Tibial nerve (tissue), 4 donors: ENCODE measurements around the gene TEX13B. TPM values are rescaled to one million over a fixed set of nuclear protein-coding genes. Genes with fewer than 3 reads are reported as not detected.
"Not testable (repeated sequence)": the region's sequence is repeated elsewhere in the genome, so short reads cannot be mapped to it uniquely, and the experiment has no call there.

Source experiments
- DNase-seq, 2 donors: peaks; one replicate each; pipeline ENCODE4 v3.0.0-alpha.2; 2019; ENCODE audit warnings: low spot score in 2 of 2
- H3K27ac ChIP-seq, 4 donors: fragments of 200-600 bp; sonication (generic) in 3 of 4; one replicate each; pipeline ENCODE4 v1.5.1; 2017 to 2019; ENCODE audit warnings: mild to moderate bottlenecking in 1 of 4
- H3K27me3 ChIP-seq, 2 donors: fragments of 200-600 bp; sonication (generic) in 1 of 2; one replicate each; pipeline versions ENCODE4 v1.5.1 to v1.6.0; 2017 to 2019
- H3K36me3 ChIP-seq, 3 donors: fragments of 200-600 bp; sonication (generic); one replicate each; pipeline ENCODE4 v1.5.1; 2018 to 2019
- H3K4me1 ChIP-seq, 4 donors: fragments of 200-600 bp; sonication (generic) in 3 of 4; one replicate each; pipeline ENCODE4 v1.5.1; 2017 to 2019
- H3K4me3 ChIP-seq, 4 donors: fragments of 200-600 bp; sonication (generic) in 3 of 4; one replicate each; pipeline ENCODE4 v1.5.1; 2017 to 2019; ENCODE audit warnings: mild to moderate bottlenecking in 1 of 4, moderate library complexity in 1 of 4
- H3K9me3 ChIP-seq, 4 donors: fragments of 200-600 bp; sonication (generic) in 3 of 4; one replicate each; pipeline ENCODE4 v1.5.1; 2017 to 2019
- EP300 ChIP-seq, 2 donors: sonication (generic); formaldehyde crosslinking; IDR thresholded peaks; one replicate each; pipeline ENCODE4 v1.6.1; 2017; ENCODE audit warnings: antibody characterized with exemption in 2 of 2, mild to moderate bottlenecking in 1 of 2
- POLR2A ChIP-seq, 2 donors: fragments of 450-650 bp; IDR thresholded peaks; one replicate each; pipeline ENCODE4 v1.6.1; 2017; ENCODE audit warnings: antibody characterized with exemption in 2 of 2, mild to moderate bottlenecking in 2 of 2, moderate library complexity in 2 of 2
- WGBS, 2 donors: methylation state at CpG; one replicate each; pipeline ENCODE4 v1.1.5; 2018; 5-methylcytosine and 5-hydroxymethylcytosine counted together
- total RNA-seq, 4 donors: library from RNA; depleted of rRNA; stranded (reverse); fragments of >200 nt; gene quantifications; one replicate each; pipeline ENCODE4 v1.1.0, GENCODE V29; 2016
- TF ChIP-seq, protein P1 (sequence below), 5 experiments: fragments of 200-600 bp in 3 of 5; fragments of 450-650 bp in 2 of 5; sonication (generic) in 3 of 5; IDR thresholded peaks; one replicate each; pipeline ENCODE4 v1.5.1; 2016 to 2019; ENCODE audit warnings: antibody characterized with exemption in 5 of 5, mild to moderate bottlenecking in 3 of 5, moderate library complexity in 2 of 5

Gene TEX13B
- total RNA-seq, 4 donors from 2014 or later, result not detected

DNA sequence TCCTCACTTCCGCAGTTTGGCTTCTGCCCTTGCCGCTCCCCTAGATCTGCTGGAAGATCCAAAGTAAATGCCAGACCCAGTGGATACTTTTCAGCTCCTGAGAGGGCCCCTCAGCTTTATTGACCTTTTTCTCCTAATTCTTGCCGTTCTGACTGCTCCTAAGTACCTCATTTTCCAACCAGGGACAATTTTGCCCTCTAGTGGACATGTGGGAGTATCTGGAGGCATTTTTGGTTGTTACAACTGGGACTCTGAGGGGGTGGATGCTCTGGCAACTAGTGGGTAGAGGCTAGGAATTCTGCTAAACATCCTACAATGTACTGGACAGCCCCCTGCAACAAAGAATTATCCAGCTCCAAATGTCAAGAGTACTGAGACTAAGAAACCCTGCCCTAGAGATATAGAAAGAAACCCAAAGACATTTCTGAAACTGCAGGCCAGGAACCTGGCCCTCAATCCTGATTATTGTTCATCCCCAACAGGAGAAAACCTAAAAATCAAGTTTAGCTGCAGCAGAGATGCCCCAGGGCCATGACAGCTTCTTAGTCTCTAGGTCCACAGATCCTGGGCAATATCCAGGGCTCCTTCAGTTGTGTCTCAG is 3.4 kb downstream of the TEX13B start:
- H3K27me3 ChIP-seq, result peaks cover 0 to 3% of the 10 kb centered on the region in 2 donors
- no peaks in the 10 kb centered on the region for H3K36me3 ChIP-seq
- no peaks in the 10 kb centered on the region for H3K4me1 ChIP-seq
- no peak overlapping the region for H3K4me3 ChIP-seq
- TF ChIP-seq, protein P1, sequence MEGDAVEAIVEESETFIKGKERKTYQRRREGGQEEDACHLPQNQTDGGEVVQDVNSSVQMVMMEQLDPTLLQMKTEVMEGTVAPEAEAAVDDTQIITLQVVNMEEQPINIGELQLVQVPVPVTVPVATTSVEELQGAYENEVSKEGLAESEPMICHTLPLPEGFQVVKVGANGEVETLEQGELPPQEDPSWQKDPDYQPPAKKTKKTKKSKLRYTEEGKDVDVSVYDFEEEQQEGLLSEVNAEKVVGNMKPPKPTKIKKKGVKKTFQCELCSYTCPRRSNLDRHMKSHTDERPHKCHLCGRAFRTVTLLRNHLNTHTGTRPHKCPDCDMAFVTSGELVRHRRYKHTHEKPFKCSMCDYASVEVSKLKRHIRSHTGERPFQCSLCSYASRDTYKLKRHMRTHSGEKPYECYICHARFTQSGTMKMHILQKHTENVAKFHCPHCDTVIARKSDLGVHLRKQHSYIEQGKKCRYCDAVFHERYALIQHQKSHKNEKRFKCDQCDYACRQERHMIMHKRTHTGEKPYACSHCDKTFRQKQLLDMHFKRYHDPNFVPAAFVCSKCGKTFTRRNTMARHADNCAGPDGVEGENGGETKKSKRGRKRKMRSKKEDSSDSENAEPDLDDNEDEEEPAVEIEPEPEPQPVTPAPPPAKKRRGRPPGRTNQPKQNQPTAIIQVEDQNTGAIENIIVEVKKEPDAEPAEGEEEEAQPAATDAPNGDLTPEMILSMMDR (IDR thresholded peaks at IDR 0.05), result peak; percentile 8 to 31 (median 23)
- TF ChIP-seq EP300 (IDR thresholded peaks at IDR 0.05), result no peak
- H3K27ac ChIP-seq, result no peak overlapping the region
- no peaks in the 10 kb centered on the region for H3K9me3 ChIP-seq
- 10 to 39% methylated on average over 2 to 3 of the region's 3 CpGs for WGBS, 2 donors
- no peak for DNase-seq

- Histone ChIP-seq H3K4me1 (no peaks in the 10 kb centered on the region), H3K27me3 (peaks cover 0 to 3% of the 10 kb centered on the region in 2 donors), H3K9me3 (no peaks in the 10 kb centered on the region), H3K4me3 (no peak overlapping the region), H3K36me3 (no peaks in the 10 kb centered on the region), H3K27ac (no peak overlapping the region)
- DNase-seq, result no peak
- 81 to 84% methylated on average over 4 of the region's 4 CpGs for WGBS, 2 donors
- TF ChIP-seq POLR2A (IDR thresholded peaks at IDR 0.05) (no peak), EP300 (IDR thresholded peaks at IDR 0.05) (no peak)
- TF ChIP-seq, protein P1 (IDR thresholded peaks at IDR 0.05), result no peak
These were observed 4.1 kb downstream of the TEX13B start for GRCh38 chrX:107978071-107978470.

GRCh38 chrX:107971636-107972035 is 10.5 kb downstream of the TEX13B start:
- Histone ChIP-seq H3K27me3 (no peaks in the 10 kb centered on the region), H3K9me3 (no peaks in the 10 kb centered on the region), H3K4me3 (no peak overlapping the region), H3K4me1 (no peaks in the 10 kb centered on the region), H3K27ac (no peak overlapping the region), H3K36me3 (no peaks in the 10 kb centered on the region)
- no peak for DNase-seq
- WGBS, 2 donors, result 83 to 96% methylated on average over 3 of the region's 3 CpGs
- TF ChIP-seq, protein P1 (IDR thresholded peaks at IDR 0.05), result no peak
- TF ChIP-seq POLR2A (IDR thresholded peaks at IDR 0.05), result no peak
- no peak for TF ChIP-seq EP300 (IDR thresholded peaks at IDR 0.05)

- no peaks in the 10 kb centered on the region for H3K36me3 ChIP-seq
- WGBS, 2 donors, result 55 to 58% methylated on average over 2 of the region's 2 CpGs
These were observed 12.1 kb downstream of the TEX13B start for GRCh38 chrX:107970073-107970472.

DNA sequence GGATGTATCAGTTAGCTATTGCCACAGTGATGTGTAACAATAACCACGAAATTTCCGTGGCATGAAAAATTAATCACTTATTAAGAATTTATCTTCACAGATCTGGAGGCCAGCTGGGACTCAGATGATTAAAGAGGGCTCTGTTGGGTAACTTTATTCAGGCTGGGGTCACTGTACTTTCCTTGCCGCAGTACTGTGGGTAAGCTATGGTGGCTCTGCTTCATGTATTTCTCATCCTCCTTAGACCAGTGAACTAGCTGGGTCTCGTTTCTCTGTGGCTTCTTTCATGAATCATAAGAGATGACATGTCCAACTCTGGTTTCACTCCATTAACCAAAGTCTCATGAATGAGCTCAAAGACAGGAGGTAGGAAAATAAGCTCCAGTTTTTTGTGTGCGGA is 13.5 kb downstream of the TEX13B start:
- H3K4me3 ChIP-seq, result no peak overlapping the region
- no peaks in the 10 kb centered on the region for H3K9me3 ChIP-seq
- H3K27me3 ChIP-seq, result no peaks in the 10 kb centered on the region
- 80 to 87% methylated on average over 5 of the region's 5 CpGs for whole genome bisulfite sequencing, 2 donors
- TF ChIP-seq POLR2A (IDR thresholded peaks at IDR 0.05) (no peak), EP300 (IDR thresholded peaks at IDR 0.05) (no peak)
- TF ChIP-seq, protein P1 (IDR thresholded peaks at IDR 0.05), result no peak
- H3K36me3 ChIP-seq, result no peaks in the 10 kb centered on the region
- no peak overlapping the region for H3K27ac ChIP-seq
- DNase-seq, result no peak
- H3K4me1 ChIP-seq, result no peaks in the 10 kb centered on the region

More at GRCh38 chrX:107970073-107970472, 12.1 kb downstream of the TEX13B start:
- no peak overlapping the region for H3K4me3 ChIP-seq
- H3K27me3 ChIP-seq, result no peaks in the 10 kb centered on the region
- TF ChIP-seq POLR2A (IDR thresholded peaks at IDR 0.05), result no peak
- TF ChIP-seq, protein P1 (IDR thresholded peaks at IDR 0.05), result no peak
- no peak for TF ChIP-seq EP300 (IDR thresholded peaks at IDR 0.05)
- DNase-seq, result no peak
- no peaks in the 10 kb centered on the region for H3K9me3 ChIP-seq
- no peaks in the 10 kb centered on the region for H3K4me1 ChIP-seq
- H3K27ac ChIP-seq, result no peak overlapping the region

GRCh38 chrX:107955337-107955736 is 26.8 kb downstream of the TEX13B start:
- not testable (repeated sequence) for H3K36me3 ChIP-seq, H3K27me3 ChIP-seq, H3K4me1 ChIP-seq, DNase-seq, H3K4me3 ChIP-seq, H3K27ac ChIP-seq, H3K9me3 ChIP-seq
